CD8-positive, alpha-beta memory T cell (primary cell): ENCODE data around the gene GPR83. TPM values are rescaled to one million over a fixed set of nuclear protein-coding genes. Genes with fewer than 3 reads are reported as not detected.
A peak's percentile ranks its signal among the peaks of the same experiment; 100 is the strongest.

ENCODE experiments used
- CTCF ChIA-PET: fragments of 350-600 bp; sonication (Branson Sonifier 250); formaldehyde crosslinking; loops from one replicate; lab custom pipeline; 2021; ENCODE audit warnings: antibody characterized with exemption; lab: Charles Lee
- POLR2A ChIA-PET: fragments of 350-600 bp; sonication (Branson Sonifier 250); formaldehyde crosslinking; loops from one replicate; lab custom pipeline; 2021; ENCODE audit warnings: antibody characterized with exemption; lab: Charles Lee
- DNase-seq, 5 donors: peaks; one replicate each; pipeline versions ENCODE4 v3.0.0 to v3.0.0-alpha.2; 2020 to 2022; ENCODE audit warnings: mixed read lengths in 1 of 5
- H3K27ac ChIP-seq: one replicate; pipeline ENCODE4 v1.7.0; 2013; ENCODE audit warnings: low read depth, mild to moderate bottlenecking, low read length, moderate library complexity
- H3K27me3 ChIP-seq: 2 replicates; pipeline ENCODE4 v1.7.0; 2013; ENCODE audit warnings: low read length, mild to moderate bottlenecking; ENCODE audit not compliant: insufficient read depth, poor library complexity, severe bottlenecking
- H3K36me3 ChIP-seq: 2 replicates; pipeline ENCODE4 v1.7.0; 2013; ENCODE audit warnings: mild to moderate bottlenecking, low read length, moderate library complexity; ENCODE audit not compliant: insufficient read depth
- H3K4me1 ChIP-seq: 2 replicates; pipeline ENCODE4 v1.7.0; 2013; ENCODE audit warnings: mild to moderate bottlenecking, low read length, moderate library complexity; ENCODE audit not compliant: insufficient read depth
- H3K4me3 ChIP-seq: 2 replicates; pipeline ENCODE4 v1.7.0; 2013; ENCODE audit warnings: mild to moderate bottlenecking, low read length
- H3K9me3 ChIP-seq: 2 replicates; pipeline ENCODE4 v1.7.0; 2013; ENCODE audit warnings: mild to moderate bottlenecking, low read length
- H3K27ac Mint-ChIP-seq, 8 donors: one replicate each; pipeline ENCODE4 v1.8.0; 2020 to 2021; ENCODE audit warnings: mixed read lengths in 8 of 8, mild to moderate bottlenecking in 6 of 8, inconsistent platforms in 3 of 8, moderate library complexity in 3 of 8
- H3K27me3 Mint-ChIP-seq, 2 donors: one replicate each; pipeline ENCODE4 v1.8.0; 2020 to 2021; ENCODE audit warnings: mixed read lengths in 2 of 2, mild to moderate bottlenecking in 1 of 2, moderate library complexity in 1 of 2
- H3K36me3 Mint-ChIP-seq, 3 donors: one replicate each; pipeline ENCODE4 v1.8.0; 2020 to 2021; ENCODE audit warnings: mixed read lengths in 3 of 3, inconsistent platforms in 1 of 3, mild to moderate bottlenecking in 1 of 3
- H3K4me1 Mint-ChIP-seq, 3 donors: one replicate each; pipeline ENCODE4 v1.8.0; 2020 to 2021; ENCODE audit warnings: mixed read lengths in 3 of 3, inconsistent platforms in 1 of 3, mild to moderate bottlenecking in 1 of 3
- H3K4me3 Mint-ChIP-seq, 7 donors: one replicate each; pipeline ENCODE4 v1.8.0; 2020 to 2021; ENCODE audit warnings: mixed read lengths in 7 of 7, mild to moderate bottlenecking in 6 of 7, moderate library complexity in 4 of 7, inconsistent platforms in 2 of 7
- H3K9me3 Mint-ChIP-seq, 5 donors: one replicate each; pipeline ENCODE4 v1.8.0; 2020 to 2022; ENCODE audit warnings: mixed read lengths in 5 of 5, mild to moderate bottlenecking in 3 of 5, moderate library complexity in 2 of 5, inconsistent platforms in 1 of 5
- polyA plus RNA-seq: library from polyadenylated mRNA; unstranded; fragments of 300-500 nt; fragmentation: Illumina TruSeq; gene quantifications from one replicate; pipeline ENCODE4 v1.2.3, GENCODE V29; 2021
- total RNA-seq, 2 experiments: library from RNA; stranded (reverse); gene quantifications; one replicate each; pipeline ENCODE4 v1.2.3, GENCODE V29; 2021

The GPR83 gene
- total and polyA plus RNA-seq, 3 experiments from 2014 or later = 0.10 to 0.11 TPM; not detected in 1

- Histone ChIP-seq H3K36me3 (peaks cover 4% of the 10 kb centered on the region), H3K4me1 (no peaks in the 10 kb centered on the region), H3K4me3 (no peak overlapping the region), H3K27ac (no peak overlapping the region), H3K27me3 (no peaks in the 10 kb centered on the region), H3K9me3 (no peaks in the 10 kb centered on the region)
- no peaks in the 10 kb centered on the region for H3K9me3 Mint-ChIP-seq
- H3K27me3 Mint-ChIP-seq = no peaks in the 10 kb centered on the region
- no peak overlapping the region for H3K4me3 Mint-ChIP-seq
- no peak for DNase-seq
- peak overlapping the region in 1 of 8 donors; percentile 11 for H3K27ac Mint-ChIP-seq
- H3K36me3 Mint-ChIP-seq = peaks cover 51 to 79% (median 52%) of the 10 kb centered on the region in 3 donors
- CTCF ChIA-PET = no interaction called here
- POLR2A ChIA-PET = no interaction called here
- H3K4me1 Mint-ChIP-seq = peaks cover 6 to 13% (median 7%) of the 10 kb centered on the region in 3 donors
Observed at GRCh38 chr11:94424011-94424410, 22.8 kb upstream of the GPR83 start.

GRCh38 chr11:94423507-94423906 lies 22.3 kb upstream of the GPR83 start:
- ChIA-PET POLR2A (no interaction called here), CTCF (no interaction called here)
- no peaks in the 10 kb centered on the region for H3K4me1 ChIP-seq
- H3K27ac Mint-ChIP-seq = no peak overlapping the region
- peaks cover 47 to 79% (median 47%) of the 10 kb centered on the region in 3 donors for H3K36me3 Mint-ChIP-seq
- H3K4me3 Mint-ChIP-seq = no peak overlapping the region
- no peaks in the 10 kb centered on the region for H3K36me3 ChIP-seq
- peaks cover 6 to 13% (median 7%) of the 10 kb centered on the region in 3 donors for H3K4me1 Mint-ChIP-seq
- no peak overlapping the region for H3K27ac ChIP-seq
- no peaks in the 10 kb centered on the region for H3K27me3 ChIP-seq
- DNase-seq = no peak
- no peaks in the 10 kb centered on the region for H3K9me3 Mint-ChIP-seq
- H3K9me3 ChIP-seq = no peaks in the 10 kb centered on the region
- H3K27me3 Mint-ChIP-seq = no peaks in the 10 kb centered on the region
- H3K4me3 ChIP-seq = no peak overlapping the region

- Histone ChIP-seq H3K27ac (no peak overlapping the region), H3K36me3 (no peaks in the 10 kb centered on the region), H3K4me1 (no peaks in the 10 kb centered on the region), H3K9me3 (no peaks in the 10 kb centered on the region), H3K4me3 (no peak overlapping the region), H3K27me3 (no peaks in the 10 kb centered on the region)
- ChIA-PET POLR2A (no interaction called here), CTCF (no interaction called here)
- Mint-ChIP-seq H3K4me1 (no peaks in the 10 kb centered on the region), H3K27ac (peak overlapping the region in 1 of 8 donors; percentile 46), H3K4me3 (no peak overlapping the region), H3K9me3 (no peaks in the 10 kb centered on the region), H3K27me3 (no peaks in the 10 kb centered on the region), H3K36me3 (peaks cover 3 to 50% (median 22%) of the 10 kb centered on the region in 3 donors)
- no peak for DNase-seq
Observed at GRCh38 chr11:94418123-94418765, 17.0 kb upstream of the GPR83 start.

- Histone ChIP-seq H3K4me1 (no peaks in the 10 kb centered on the region), H3K9me3 (no peaks in the 10 kb centered on the region), H3K27me3 (no peaks in the 10 kb centered on the region), H3K4me3 (no peak overlapping the region), H3K36me3 (no peaks in the 10 kb centered on the region), H3K27ac (no peak overlapping the region)
- Mint-ChIP-seq H3K9me3 (no peaks in the 10 kb centered on the region), H3K36me3 (peaks cover 8 to 48% (median 23%) of the 10 kb centered on the region in 3 donors), H3K27me3 (no peaks in the 10 kb centered on the region), H3K27ac (no peak overlapping the region), H3K4me3 (no peak overlapping the region), H3K4me1 (no peaks in the 10 kb centered on the region)
- ChIA-PET CTCF (no interaction called here), POLR2A (no interaction called here)
- no peak for DNase-seq
Observed at GRCh38 chr11:94417386-94417987, 16.3 kb upstream of the GPR83 start.

- Mint-ChIP-seq H3K27me3 (peaks cover 19 to 22% of the 10 kb centered on the region in 2 donors), H3K4me3 (no peak overlapping the region), H3K4me1 (peaks cover 6 to 8% (median 8%) of the 10 kb centered on the region in 3 donors), H3K27ac (no peak overlapping the region), H3K36me3 (peaks cover 6 to 47% (median 9%) of the 10 kb centered on the region in 3 donors), H3K9me3 (peaks cover 14 to 70% (median 41%) of the 10 kb centered on the region in 5 donors)
- no peaks in the 10 kb centered on the region for H3K36me3 ChIP-seq
- ChIA-PET CTCF (no interaction called here), POLR2A (no interaction called here)
- H3K4me3 ChIP-seq = no peak overlapping the region
- no peak for DNase-seq
- no peaks in the 10 kb centered on the region for H3K27me3 ChIP-seq
- no peaks in the 10 kb centered on the region for H3K9me3 ChIP-seq
- H3K27ac ChIP-seq = no peak overlapping the region
- no peaks in the 10 kb centered on the region for H3K4me1 ChIP-seq
Observed at GRCh38 chr11:94405062-94405833, 4.0 kb upstream of the GPR83 start.

GRCh38 chr11:94402355-94402754 lies 1.1 kb upstream of the GPR83 start:
- no peaks in the 10 kb centered on the region for H3K36me3 ChIP-seq
- no peak overlapping the region for H3K4me3 ChIP-seq
- peaks cover 3% of the 10 kb centered on the region for H3K27me3 ChIP-seq
- peaks cover 36 to 43% of the 10 kb centered on the region in 2 donors for H3K27me3 Mint-ChIP-seq
- H3K4me1 ChIP-seq = no peaks in the 10 kb centered on the region
- ChIA-PET CTCF (no interaction called here), POLR2A (no interaction called here)
- no peak overlapping the region for H3K4me3 Mint-ChIP-seq
- H3K9me3 ChIP-seq = no peaks in the 10 kb centered on the region
- no peak for DNase-seq
- peaks cover 9 to 49% (median 21%) of the 10 kb centered on the region in 5 donors for H3K9me3 Mint-ChIP-seq
- peaks cover 6 to 8% (median 8%) of the 10 kb centered on the region in 3 donors for H3K4me1 Mint-ChIP-seq
- no peak overlapping the region for H3K27ac Mint-ChIP-seq
- H3K36me3 Mint-ChIP-seq = peaks cover 0 to 25% (median 1%) of the 10 kb centered on the region in 3 donors
- no peak overlapping the region for H3K27ac ChIP-seq

GRCh38 chr11:94401773-94402265 lies 600 bp upstream of the GPR83 start:
- no peak for DNase-seq
- H3K4me3 Mint-ChIP-seq = no peak overlapping the region
- Histone ChIP-seq H3K4me3 (no peak overlapping the region), H3K36me3 (no peaks in the 10 kb centered on the region), H3K9me3 (no peaks in the 10 kb centered on the region), H3K27me3 (peaks cover 3% of the 10 kb centered on the region), H3K4me1 (no peaks in the 10 kb centered on the region), H3K27ac (no peak overlapping the region)
- ChIA-PET CTCF (no interaction called here), POLR2A (no interaction called here)
- H3K36me3 Mint-ChIP-seq = peaks cover 0 to 21% (median 1%) of the 10 kb centered on the region in 3 donors
- peaks cover 36 to 43% of the 10 kb centered on the region in 2 donors for H3K27me3 Mint-ChIP-seq
- H3K4me1 Mint-ChIP-seq = peaks cover 6 to 8% (median 8%) of the 10 kb centered on the region in 3 donors
- H3K9me3 Mint-ChIP-seq = peaks cover 8 to 43% (median 16%) of the 10 kb centered on the region in 5 donors
- H3K27ac Mint-ChIP-seq = no peak overlapping the region

GRCh38 chr11:94400457-94400838 lies 771 bp downstream of the GPR83 start:
- Histone ChIP-seq H3K27me3 (peaks cover 3% of the 10 kb centered on the region), H3K36me3 (no peaks in the 10 kb centered on the region), H3K4me1 (no peaks in the 10 kb centered on the region), H3K27ac (no peak overlapping the region), H3K9me3 (no peaks in the 10 kb centered on the region), H3K4me3 (no peak overlapping the region)
- Mint-ChIP-seq H3K27me3 (peaks cover 38 to 43% of the 10 kb centered on the region in 2 donors), H3K27ac (peak overlapping the region in 1 of 8 donors; percentile 48), H3K9me3 (peaks cover 0 to 32% (median 11%) of the 10 kb centered on the region in 5 donors), H3K36me3 (peaks cover 0 to 14% (median 1%) of the 10 kb centered on the region in 3 donors), H3K4me1 (peaks cover 6 to 8% (median 8%) of the 10 kb centered on the region in 3 donors), H3K4me3 (peak overlapping the region in 2 of 7 donors; percentile 21 to 43)
- POLR2A ChIA-PET = no interaction called here
- DNase-seq = no peak
- CTCF ChIA-PET = no interaction called here
